Subcutaneous abdominal adipose tissue (tissue), 5 donors: ENCODE data around the gene CYP11A1.

ENCODE experiments used
- H3K27ac ChIP-seq: one replicate; pipeline ENCODE4 v1.7.0; 2013; ENCODE audit warnings: low read depth, mild to moderate bottlenecking, inconsistent platforms, low read length, moderate library complexity
- H3K27me3 ChIP-seq, 5 donors: one replicate each; pipeline ENCODE4 v1.7.0; 2013; ENCODE audit warnings: low read length in 5 of 5, inconsistent platforms in 1 of 5; ENCODE audit not compliant: control insufficient read depth in 5 of 5, insufficient read depth in 4 of 5
- H3K36me3 ChIP-seq, 5 donors: one replicate each; pipeline ENCODE4 v1.7.0; 2013; ENCODE audit warnings: low read length in 5 of 5; ENCODE audit not compliant: control insufficient read depth in 5 of 5, insufficient read depth in 5 of 5
- H3K4me1 ChIP-seq, 5 donors: one replicate each; pipeline ENCODE4 v1.7.0; 2013; ENCODE audit warnings: low read length in 5 of 5, mild to moderate bottlenecking in 3 of 5, moderate library complexity in 1 of 5; ENCODE audit not compliant: control insufficient read depth in 5 of 5, insufficient read depth in 5 of 5
- H3K4me3 ChIP-seq, 5 donors: one replicate each; pipeline ENCODE4 v1.7.0; 2013; ENCODE audit warnings: low read length in 5 of 5, low read depth in 1 of 5
- H3K9ac ChIP-seq, 5 donors: one replicate each; pipeline ENCODE4 v1.7.0; 2013; ENCODE audit warnings: low read length in 5 of 5, mild to moderate bottlenecking in 4 of 5, moderate library complexity in 3 of 5
- H3K9me3 ChIP-seq, 5 donors: one replicate each; pipeline ENCODE4 v1.7.0; 2013; ENCODE audit warnings: low read length in 5 of 5; ENCODE audit not compliant: control insufficient read depth in 5 of 5
- donor health status: healthy.
- donor health status: healthy.
- donor health status: healthy.
- donor health status: healthy.
- donor health status: healthy.

The CYP11A1 gene

GRCh38 chr15:74376825-74377581, 9.6 kb upstream of the CYP11A1 start:
- Histone ChIP-seq H3K27ac (no peak overlapping the region), H3K9ac (no peak overlapping the region), H3K9me3 (no peaks in the 10 kb centered on the region), H3K36me3 (no peaks in the 10 kb centered on the region), H3K4me3 (no peak overlapping the region), H3K4me1 (peaks cover 2 to 19% (median 19%) of the 10 kb centered on the region in 5 donors), H3K27me3 (peaks cover 0 to 5% (median 2%) of the 10 kb centered on the region in 5 donors)

- no peaks in the 10 kb centered on the region for H3K36me3 ChIP-seq
- peaks cover 2 to 19% (median 19%) of the 10 kb centered on the region in 5 donors for H3K4me1 ChIP-seq
- peak overlapping the region in 1 of 5 donors; percentile 28 for H3K9ac ChIP-seq
- H3K9me3 ChIP-seq = no peaks in the 10 kb centered on the region
- H3K27ac ChIP-seq = no peak overlapping the region
- H3K4me3 ChIP-seq = no peak overlapping the region
- H3K27me3 ChIP-seq = peaks cover 0 to 4% (median 0%) of the 10 kb centered on the region in 5 donors
Measured at GRCh38 chr15:74376226-74376625, 8.8 kb upstream of the CYP11A1 start.

- no peaks in the 10 kb centered on the region for H3K27me3 ChIP-seq
- no peaks in the 10 kb centered on the region for H3K9me3 ChIP-seq
- H3K36me3 ChIP-seq = no peaks in the 10 kb centered on the region
- no peak overlapping the region for H3K9ac ChIP-seq
- no peak overlapping the region for H3K4me3 ChIP-seq
- peaks cover 2 to 19% (median 19%) of the 10 kb centered on the region in 5 donors for H3K4me1 ChIP-seq
- H3K27ac ChIP-seq = no peak overlapping the region
Measured at GRCh38 chr15:74375303-74375693, 7.9 kb upstream of the CYP11A1 start.

- H3K9ac ChIP-seq = no peak overlapping the region
Measured at GRCh38 chr15:74374648-74375302, 7.3 kb upstream of the CYP11A1 start.

GRCh38 chr15:74373731-74374647, 6.5 kb upstream of the CYP11A1 start:
- no peaks in the 10 kb centered on the region for H3K27me3 ChIP-seq
- H3K9ac ChIP-seq = peak overlapping the region in 4 of 5 donors; percentile 15 to 73 (median 38)
- H3K9me3 ChIP-seq = no peaks in the 10 kb centered on the region
- H3K27ac ChIP-seq = no peak overlapping the region
- no peaks in the 10 kb centered on the region for H3K36me3 ChIP-seq
- peaks cover 2 to 24% (median 21%) of the 10 kb centered on the region in 5 donors for H3K4me1 ChIP-seq
- H3K4me3 ChIP-seq = peak overlapping the region; percentile 56 to 78 (median 66)

More at GRCh38 chr15:74374648-74375302, 7.3 kb upstream of the CYP11A1 start:
- Histone ChIP-seq H3K27me3 (no peaks in the 10 kb centered on the region), H3K9me3 (no peaks in the 10 kb centered on the region), H3K4me1 (peaks cover 2 to 19% (median 19%) of the 10 kb centered on the region in 5 donors), H3K27ac (no peak overlapping the region), H3K36me3 (no peaks in the 10 kb centered on the region), H3K4me3 (peak overlapping the region in 4 of 5 donors; percentile 27 to 78 (median 52))

- H3K27ac ChIP-seq = no peak overlapping the region
- no peak overlapping the region for H3K4me3 ChIP-seq
- peaks cover 2 to 24% (median 19%) of the 10 kb centered on the region in 5 donors for H3K4me1 ChIP-seq
- no peaks in the 10 kb centered on the region for H3K27me3 ChIP-seq
- no peaks in the 10 kb centered on the region for H3K36me3 ChIP-seq
- no peak overlapping the region for H3K9ac ChIP-seq
- no peaks in the 10 kb centered on the region for H3K9me3 ChIP-seq
Measured at GRCh38 chr15:74373056-74373650, 5.7 kb upstream of the CYP11A1 start.

- no peak overlapping the region for H3K4me3 ChIP-seq
- H3K27ac ChIP-seq = no peak overlapping the region
- peaks cover 2 to 35% (median 27%) of the 10 kb centered on the region in 5 donors for H3K4me1 ChIP-seq
- no peaks in the 10 kb centered on the region for H3K36me3 ChIP-seq
- no peak overlapping the region for H3K9ac ChIP-seq
- peaks cover 0 to 3% (median 0%) of the 10 kb centered on the region in 5 donors for H3K27me3 ChIP-seq
- H3K9me3 ChIP-seq = no peaks in the 10 kb centered on the region
Measured at GRCh38 chr15:74370471-74370870, 3.0 kb upstream of the CYP11A1 start.

- H3K27ac ChIP-seq = no peak overlapping the region
- H3K9me3 ChIP-seq = no peaks in the 10 kb centered on the region
- H3K4me1 ChIP-seq = peaks cover 2 to 35% (median 27%) of the 10 kb centered on the region in 5 donors
- no peak overlapping the region for H3K9ac ChIP-seq
- no peaks in the 10 kb centered on the region for H3K36me3 ChIP-seq
- H3K4me3 ChIP-seq = no peak overlapping the region
- H3K27me3 ChIP-seq = peaks cover 0 to 7% (median 0%) of the 10 kb centered on the region in 5 donors
Measured at GRCh38 chr15:74369756-74370155, 2.3 kb upstream of the CYP11A1 start.

- no peaks in the 10 kb centered on the region for H3K9me3 ChIP-seq
- H3K36me3 ChIP-seq = no peaks in the 10 kb centered on the region
- H3K4me3 ChIP-seq = no peak overlapping the region
- H3K27ac ChIP-seq = peak overlapping the region; percentile 16
- H3K27me3 ChIP-seq = peaks cover 0 to 7% (median 0%) of the 10 kb centered on the region in 5 donors
- H3K4me1 ChIP-seq = peaks cover 2 to 29% (median 22%) of the 10 kb centered on the region in 5 donors
- no peak overlapping the region for H3K9ac ChIP-seq
Measured at GRCh38 chr15:74369084-74369745, 1.8 kb upstream of the CYP11A1 start.
